Epithelial cell of proximal tubule (primary cell): ENCODE results near the gene PDX1. TPM values are rescaled to one million over a fixed set of nuclear protein-coding genes. Genes with fewer than 3 reads are reported as not detected.

Experiments
- DNase-seq: peaks from one replicate; pipeline ENCODE4 v3.0.0-alpha.2; 2011; ENCODE audit warnings: low read depth
- H3K4me3 ChIP-seq: 2 replicates; pipeline ENCODE4 v1.5.1; 2011; ENCODE audit warnings: low read depth, mild to moderate bottlenecking, low read length
- total RNA-seq: library from RNA; depleted of rRNA; stranded (reverse); fragments of >200 nt; gene quantifications from 2 replicates; pipeline ENCODE4 v1.2.3, GENCODE V29; 2015
- TF ChIP-seq, protein P1 (sequence below): conservative IDR thresholded peaks from 2 replicates; pipeline ENCODE4 v1.5.1; 2012; ENCODE audit warnings: low read depth, mild to moderate bottlenecking, low read length

The PDX1 gene
- total RNA-seq, 1 donor from 2014 or later, result not detected

DNA sequence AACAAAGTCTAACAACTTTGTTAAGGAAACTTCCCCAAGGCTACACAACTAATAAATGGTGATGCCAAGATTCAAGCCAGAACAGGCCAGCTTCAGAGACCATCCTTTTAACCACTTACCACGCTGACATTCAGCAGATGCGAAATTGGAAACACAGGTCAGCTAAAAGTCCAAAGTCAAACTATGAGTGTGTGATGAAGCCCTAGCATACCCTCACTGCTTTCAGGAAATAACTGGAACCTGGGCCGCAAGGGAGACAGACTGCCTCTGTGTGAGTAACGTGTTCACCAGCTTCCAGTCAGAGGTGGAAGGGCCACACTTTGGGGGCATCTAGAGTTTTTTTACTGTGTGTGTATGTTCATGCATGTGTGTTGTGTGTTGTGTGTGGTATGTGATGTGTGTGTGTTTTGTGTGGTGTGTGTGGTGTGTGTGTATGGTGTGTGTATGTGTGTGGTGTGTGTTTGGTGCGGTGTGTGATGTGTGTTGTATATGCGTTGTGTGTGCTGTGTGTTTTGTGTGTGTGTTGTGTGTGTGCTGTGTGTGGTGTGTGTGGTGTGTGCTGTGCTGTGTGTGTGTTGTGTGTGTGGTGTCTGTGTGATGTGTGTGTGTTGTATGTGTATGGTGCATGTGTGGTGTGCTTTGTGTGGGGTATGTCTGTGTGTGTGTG is 12.5 kb upstream of the PDX1 start:
- DNase-seq, result no peak
- TF ChIP-seq, protein P1, sequence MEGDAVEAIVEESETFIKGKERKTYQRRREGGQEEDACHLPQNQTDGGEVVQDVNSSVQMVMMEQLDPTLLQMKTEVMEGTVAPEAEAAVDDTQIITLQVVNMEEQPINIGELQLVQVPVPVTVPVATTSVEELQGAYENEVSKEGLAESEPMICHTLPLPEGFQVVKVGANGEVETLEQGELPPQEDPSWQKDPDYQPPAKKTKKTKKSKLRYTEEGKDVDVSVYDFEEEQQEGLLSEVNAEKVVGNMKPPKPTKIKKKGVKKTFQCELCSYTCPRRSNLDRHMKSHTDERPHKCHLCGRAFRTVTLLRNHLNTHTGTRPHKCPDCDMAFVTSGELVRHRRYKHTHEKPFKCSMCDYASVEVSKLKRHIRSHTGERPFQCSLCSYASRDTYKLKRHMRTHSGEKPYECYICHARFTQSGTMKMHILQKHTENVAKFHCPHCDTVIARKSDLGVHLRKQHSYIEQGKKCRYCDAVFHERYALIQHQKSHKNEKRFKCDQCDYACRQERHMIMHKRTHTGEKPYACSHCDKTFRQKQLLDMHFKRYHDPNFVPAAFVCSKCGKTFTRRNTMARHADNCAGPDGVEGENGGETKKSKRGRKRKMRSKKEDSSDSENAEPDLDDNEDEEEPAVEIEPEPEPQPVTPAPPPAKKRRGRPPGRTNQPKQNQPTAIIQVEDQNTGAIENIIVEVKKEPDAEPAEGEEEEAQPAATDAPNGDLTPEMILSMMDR, result no peak

DNA sequence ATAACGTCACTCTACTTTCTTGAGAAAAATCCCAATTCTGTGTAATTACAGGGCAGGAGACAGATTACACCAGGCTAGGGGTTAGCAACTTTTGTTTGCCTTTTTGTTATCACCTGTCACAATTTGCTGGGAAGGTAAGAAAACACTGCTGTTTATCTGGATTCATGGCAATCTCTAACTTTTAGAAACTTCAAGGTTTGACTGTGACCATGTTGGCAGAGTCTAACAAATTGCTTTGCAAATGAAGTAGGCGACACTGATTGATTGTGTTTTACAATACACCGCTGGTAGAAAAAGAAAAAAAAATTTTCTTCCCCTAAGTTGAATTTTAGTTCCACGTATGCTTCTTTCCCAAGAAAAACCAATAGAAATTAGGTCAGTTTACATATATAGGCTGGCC is 10.4 kb upstream of the PDX1 start:
- no peak for DNase-seq
- TF ChIP-seq, protein P1, result no peak
- H3K4me3 ChIP-seq, result no peak overlapping the region

More for the DNA sequence above, 12.5 kb upstream of the PDX1 start:
- no peak overlapping the region for H3K4me3 ChIP-seq

DNA sequence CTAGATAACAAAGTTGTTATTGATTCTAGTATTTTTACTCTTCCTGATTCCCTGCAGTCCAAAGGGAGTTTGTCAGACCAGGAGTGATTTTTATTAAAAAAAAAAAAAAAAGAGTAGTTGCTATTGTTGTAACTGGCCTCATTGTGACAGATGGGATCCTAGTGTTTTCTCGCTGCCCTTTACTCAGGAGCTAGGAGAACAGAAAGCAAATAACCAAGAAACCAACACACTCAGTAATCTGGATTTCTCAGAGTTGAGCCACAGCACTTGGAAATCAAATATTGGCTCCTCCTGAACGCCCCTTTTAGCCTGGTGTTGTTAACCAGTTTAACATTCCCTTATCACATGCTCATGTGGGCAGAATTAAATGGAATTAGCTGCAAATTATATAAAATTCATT is 8.3 kb upstream of the PDX1 start:
- H3K4me3 ChIP-seq, result no peak overlapping the region
- DNase-seq, result no peak
- TF ChIP-seq, protein P1, result no peak

DNA sequence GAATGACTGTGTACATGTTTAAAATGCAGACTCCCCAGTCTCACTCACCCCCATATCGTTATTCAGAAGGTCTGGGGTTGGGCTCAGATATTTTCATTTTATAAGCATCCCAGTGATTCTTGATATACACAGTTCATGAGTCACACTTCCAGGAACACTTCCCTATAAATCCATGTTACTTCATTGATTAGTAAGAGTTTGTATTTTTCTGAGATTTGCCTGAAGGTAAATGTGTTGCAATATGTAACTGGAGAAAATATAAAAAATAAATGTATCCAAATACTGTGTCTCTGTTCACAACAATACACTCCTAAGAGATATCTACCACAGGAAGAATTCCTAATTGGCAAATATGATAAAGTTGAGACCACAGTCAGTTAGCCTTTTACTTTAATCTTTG is 6.6 kb upstream of the PDX1 start:
- no peak for DNase-seq
- TF ChIP-seq, protein P1, result no peak
- no peak overlapping the region for H3K4me3 ChIP-seq

DNA sequence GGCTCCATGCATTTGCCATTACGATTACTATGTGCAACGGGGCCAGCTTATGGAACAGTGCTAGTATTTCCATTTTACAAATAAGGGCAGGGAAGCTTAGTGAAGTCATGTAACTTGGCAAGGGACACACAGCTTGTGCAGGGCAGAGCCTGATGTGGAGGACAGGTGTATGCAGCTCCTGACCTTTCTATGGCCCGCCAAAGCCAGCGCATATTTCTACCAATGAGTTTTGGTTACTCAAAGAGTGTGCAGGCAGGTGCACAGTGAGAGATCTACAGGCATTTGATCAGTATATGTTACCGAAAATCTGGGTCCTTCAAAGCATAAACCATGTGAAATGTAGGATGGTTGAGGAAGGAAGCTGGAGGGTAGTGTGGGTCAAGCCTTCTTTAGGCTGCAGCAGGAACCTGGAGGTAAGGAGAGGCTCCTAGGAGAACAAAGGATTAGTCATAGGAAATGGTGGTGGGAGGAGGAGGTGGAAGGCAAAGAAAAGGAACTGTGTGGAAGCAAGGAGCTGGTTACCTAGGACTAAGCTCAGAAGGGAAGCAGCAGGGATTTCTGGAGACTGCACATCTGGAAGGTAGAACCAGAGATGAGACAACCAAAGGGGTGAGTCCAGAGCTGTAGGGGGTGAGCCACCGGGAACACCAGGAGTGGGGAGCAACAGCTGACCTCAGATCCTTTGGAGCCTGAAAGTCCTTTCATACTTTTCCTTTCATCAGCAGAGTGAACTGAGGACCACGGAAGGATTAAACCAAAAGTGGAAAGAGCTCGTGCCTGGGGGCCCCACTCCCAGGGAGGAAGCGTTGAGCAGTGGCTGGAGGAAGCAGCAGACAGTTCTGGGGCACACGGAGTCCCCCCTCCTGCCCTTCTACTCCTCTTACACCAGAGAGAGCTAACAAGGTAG is 4.2 kb upstream of the PDX1 start:
- TF ChIP-seq, protein P1, result no peak
- H3K4me3 ChIP-seq, result no peak overlapping the region
- no peak for DNase-seq

DNA sequence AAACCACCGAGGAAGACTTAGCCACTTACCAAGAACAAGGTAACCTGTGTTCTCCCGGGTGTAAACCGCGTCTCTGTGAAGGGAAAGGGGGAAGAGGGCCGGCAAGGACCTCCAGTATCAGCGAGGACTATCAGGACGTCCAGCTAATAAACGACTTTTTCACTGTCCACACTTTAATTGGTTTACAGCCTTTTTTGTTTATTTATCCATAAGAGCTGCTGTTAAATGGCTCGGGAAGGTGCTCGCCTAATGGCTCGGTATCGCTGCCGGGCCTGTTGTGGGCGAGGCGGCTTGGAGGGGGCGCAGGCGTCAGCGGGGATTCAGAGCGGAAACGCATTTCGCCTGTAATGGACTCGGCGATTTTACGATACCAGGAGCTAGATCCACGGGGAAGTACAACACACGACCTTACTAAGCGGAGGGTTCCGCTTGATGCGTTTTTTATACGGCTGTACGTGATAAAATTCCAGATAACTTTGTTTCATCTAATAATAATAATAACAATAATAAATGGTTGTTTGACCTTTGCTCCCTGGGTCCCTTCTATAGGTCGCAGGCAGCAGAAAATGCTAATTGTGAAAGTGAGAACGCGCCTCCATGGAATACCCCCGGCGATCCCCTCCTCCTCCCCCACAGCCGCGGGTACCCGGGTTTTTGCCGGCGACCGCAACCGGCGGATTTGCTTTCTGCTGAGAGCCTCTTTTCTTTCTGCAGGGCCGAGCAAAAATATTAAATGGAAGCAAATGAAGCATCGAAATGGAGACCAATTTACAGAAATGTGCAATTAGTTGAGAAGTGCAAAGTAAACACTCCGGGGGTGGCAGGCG is 2.5 kb upstream of the PDX1 start:
- no peak overlapping the region for H3K4me3 ChIP-seq
- DNase-seq, result no peak
- TF ChIP-seq, protein P1, result no peak
